ENCODE results near the gene MARK3. TPM values are rescaled to one million over a fixed set of nuclear protein-coding genes. Genes with fewer than 3 reads are reported as not detected.

Gene MARK3
- total RNA-seq, 1 donor, result 96.6 TPM

DNA sequence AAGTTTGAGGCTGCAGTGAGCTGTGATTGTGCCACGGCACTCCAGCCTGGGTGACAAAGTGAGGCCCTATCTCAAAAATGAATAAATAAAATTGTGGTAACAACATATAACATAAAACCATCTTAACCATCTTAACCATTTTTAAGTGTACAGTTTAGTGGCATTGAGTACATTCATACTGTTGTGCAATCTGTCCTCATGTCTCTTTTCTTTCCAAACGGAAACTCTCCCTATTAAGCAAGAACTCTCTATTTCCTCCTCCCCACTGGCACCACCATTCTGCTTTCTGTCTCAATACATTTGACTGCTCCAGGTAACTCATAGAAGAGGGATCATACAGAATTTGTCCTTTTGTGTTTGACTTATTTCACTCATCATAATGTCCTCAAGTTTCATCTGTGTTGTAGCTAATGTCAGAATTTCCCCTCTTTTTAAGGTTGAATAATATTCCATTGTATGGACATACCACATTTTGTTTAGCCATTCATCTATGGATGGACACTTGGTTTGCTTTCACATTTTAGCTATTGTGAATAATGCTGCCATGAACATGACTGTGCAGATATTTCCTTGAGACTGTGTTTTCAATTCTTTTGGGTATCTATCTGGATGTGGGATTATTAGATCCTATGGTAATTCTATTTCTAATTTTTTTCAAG lies 4.4 kb upstream of the MARK3 start:
- Histone ChIP-seq H3K27me3 (ENCODE audit: insufficient read depth, low read length) (no peaks in the 10 kb centered on the region), H3K9me3 (ENCODE audit: low read depth, low read length) (no peaks in the 10 kb centered on the region), H3K4me3 (ENCODE audit: low read length) (no peak overlapping the region), H3K4me1 (ENCODE audit: insufficient read depth, low read length) (peaks cover 59% of the 10 kb centered on the region)

DNA sequence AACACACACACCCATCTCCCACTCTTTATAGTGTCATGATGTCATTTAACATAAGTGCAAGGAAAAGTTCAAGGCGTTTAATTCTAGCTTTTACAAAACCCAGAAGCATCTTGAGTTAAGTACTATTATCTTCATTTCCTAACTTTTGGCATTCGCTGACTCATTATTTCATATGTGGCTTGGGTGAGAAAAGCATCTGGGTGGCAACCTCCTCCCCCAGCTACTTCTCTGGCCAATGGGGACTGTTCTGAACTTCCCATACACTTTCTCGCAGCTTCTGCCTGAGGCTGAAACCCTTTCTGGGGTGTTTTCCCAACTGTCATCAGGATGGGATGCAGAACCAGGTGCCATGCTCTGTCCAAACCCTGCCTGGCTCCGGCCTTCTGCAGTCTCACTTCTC lies 2.8 kb upstream of the MARK3 start:
- H3K9me3 ChIP-seq (ENCODE audit: low read depth, low read length), result no peaks in the 10 kb centered on the region
- H3K27me3 ChIP-seq (ENCODE audit: insufficient read depth, low read length), result no peaks in the 10 kb centered on the region
- no peak overlapping the region for H3K4me3 ChIP-seq (ENCODE audit: low read length)
- H3K4me1 ChIP-seq (ENCODE audit: insufficient read depth, low read length), result peaks cover 73% of the 10 kb centered on the region

DNA sequence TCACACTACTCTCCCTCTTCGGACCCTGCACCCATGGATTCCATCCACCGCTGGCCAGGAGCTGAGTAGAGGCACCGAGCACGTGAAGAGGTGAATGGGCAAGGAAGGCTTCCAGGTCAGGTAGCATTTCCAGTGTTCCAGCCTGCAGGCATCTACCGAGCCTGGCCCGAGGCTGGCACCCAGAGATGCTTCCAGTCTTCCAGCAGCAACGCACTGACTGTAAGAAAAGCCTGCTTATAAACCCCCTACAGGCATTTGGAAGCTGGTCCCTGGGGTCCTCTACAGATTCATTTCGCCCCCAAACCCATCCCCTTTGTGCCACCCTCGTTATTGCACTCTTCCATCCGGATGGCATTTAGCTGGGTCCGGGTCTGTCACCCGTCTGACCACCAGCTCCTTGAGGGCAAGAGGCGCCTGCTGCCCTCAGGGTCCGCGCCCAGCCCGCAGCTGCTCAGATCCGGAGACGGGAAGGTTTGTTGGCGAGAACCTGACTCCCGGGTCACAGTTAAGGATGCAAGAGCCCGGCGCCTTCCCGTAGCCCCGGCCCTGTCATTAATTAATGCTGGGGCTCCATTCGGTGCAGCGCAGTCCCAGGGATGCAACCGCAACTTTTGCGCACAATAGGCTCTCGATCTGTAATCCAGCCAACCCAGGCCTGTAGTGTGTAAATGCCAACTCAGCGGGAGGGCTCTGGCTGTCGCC lies 614 bp upstream of the MARK3 start:
- Histone ChIP-seq H3K4me1 (ENCODE audit: insufficient read depth, low read length) (peaks cover 72% of the 10 kb centered on the region), H3K9me3 (ENCODE audit: low read depth, low read length) (no peaks in the 10 kb centered on the region), H3K27me3 (ENCODE audit: insufficient read depth, low read length) (no peaks in the 10 kb centered on the region), H3K4me3 (ENCODE audit: low read length) (peak overlapping the region; percentile 97)

DNA sequence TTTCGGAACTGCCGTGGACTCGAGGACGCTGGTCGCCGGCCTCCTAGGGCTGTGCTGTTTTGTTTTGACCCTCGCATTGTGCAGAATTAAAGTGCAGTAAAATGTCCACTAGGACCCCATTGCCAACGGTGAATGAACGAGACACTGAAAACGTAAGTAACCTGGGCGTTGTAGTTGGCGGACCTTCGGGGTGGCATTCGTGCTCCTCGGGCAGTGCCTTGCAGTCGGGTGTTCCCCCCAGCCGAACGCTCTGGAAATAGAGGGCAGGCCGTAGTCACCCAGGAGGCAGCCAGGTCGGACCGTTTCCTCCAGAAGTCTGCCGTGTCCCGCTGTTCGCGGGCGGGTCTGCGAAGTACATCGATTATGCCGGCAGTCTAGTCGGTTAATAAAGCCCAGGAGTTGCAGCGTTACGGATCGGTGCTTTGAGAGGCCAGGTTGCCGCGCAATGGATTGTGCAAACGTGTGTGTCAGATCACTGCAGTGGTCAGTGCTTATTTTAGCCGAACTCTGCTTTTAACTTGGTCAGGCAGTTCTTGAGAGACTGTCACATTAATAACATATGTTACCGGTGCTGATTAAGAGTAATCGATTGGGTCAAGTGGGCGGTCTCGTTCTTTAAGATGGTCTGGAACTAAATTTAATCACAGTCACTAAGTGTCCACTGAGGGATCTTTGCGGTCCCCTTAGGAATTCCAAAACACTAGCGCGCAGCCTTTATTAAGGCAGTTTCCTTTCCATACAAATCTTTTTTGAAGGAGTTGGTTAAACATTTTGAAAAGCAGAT lies 906 bp downstream of the MARK3 start:
- H3K9me3 ChIP-seq (ENCODE audit: low read depth, low read length), result no peaks in the 10 kb centered on the region
- H3K4me3 ChIP-seq (ENCODE audit: low read length), result peak overlapping the region; percentile 97
- H3K4me1 ChIP-seq (ENCODE audit: insufficient read depth, low read length), result peaks cover 65% of the 10 kb centered on the region
- no peaks in the 10 kb centered on the region for H3K27me3 ChIP-seq (ENCODE audit: insufficient read depth, low read length)

DNA sequence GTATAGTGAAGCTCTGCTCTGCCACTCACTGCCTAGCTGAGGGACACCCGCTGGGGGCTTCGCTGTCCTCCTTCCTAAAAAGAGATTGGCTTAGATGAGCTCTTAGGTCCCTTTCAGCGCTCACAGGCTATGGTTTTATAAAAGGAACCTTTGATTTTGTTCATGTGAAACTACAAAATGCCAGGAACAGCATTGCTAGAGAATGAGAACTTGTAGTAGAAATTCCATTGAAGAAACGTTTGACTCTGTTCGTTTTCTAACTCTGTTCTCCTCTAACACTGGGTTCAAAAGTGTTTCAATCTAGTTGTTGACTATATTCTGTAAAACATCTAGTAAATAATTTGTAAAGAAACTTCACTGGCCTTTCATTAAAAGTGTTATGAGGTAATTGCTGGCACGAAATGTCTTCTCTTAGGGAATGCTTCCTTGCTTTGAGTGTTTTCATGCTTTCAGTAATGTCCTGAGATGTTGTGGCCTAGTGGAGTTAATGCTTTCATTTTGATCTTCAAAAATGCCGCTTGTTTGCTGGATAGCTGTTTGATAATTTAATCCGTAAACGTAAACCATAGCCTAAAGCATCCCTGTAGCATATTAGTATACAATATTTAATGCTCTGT lies 1.6 kb downstream of the MARK3 start:
- Histone ChIP-seq H3K4me1 (ENCODE audit: insufficient read depth, low read length) (peaks cover 65% of the 10 kb centered on the region), H3K4me3 (ENCODE audit: low read length) (peak overlapping the region; percentile 97), H3K9me3 (ENCODE audit: low read depth, low read length) (no peaks in the 10 kb centered on the region), H3K27me3 (ENCODE audit: insufficient read depth, low read length) (no peaks in the 10 kb centered on the region)

DNA sequence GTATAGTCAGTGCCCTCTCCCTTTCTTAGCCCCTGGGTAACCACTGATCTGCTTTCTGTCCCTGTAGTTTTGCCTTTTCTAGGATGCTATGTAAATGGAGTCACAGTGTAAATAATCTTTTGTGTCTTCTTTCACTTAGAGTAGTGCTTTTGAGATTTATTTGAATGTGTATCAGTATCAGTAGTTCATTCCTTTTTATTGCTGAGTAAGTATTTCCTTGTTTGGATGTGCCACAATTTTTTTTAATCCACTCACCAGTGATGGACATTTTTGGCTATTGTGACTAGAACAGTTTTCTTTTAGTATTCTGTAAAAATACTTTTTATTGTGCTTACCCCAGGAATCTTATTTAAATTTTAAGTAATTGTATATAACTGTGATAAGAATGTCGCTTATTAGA lies 3.4 kb downstream of the MARK3 start:
- Histone ChIP-seq H3K4me1 (ENCODE audit: insufficient read depth, low read length) (peaks cover 65% of the 10 kb centered on the region), H3K9me3 (ENCODE audit: low read depth, low read length) (no peaks in the 10 kb centered on the region), H3K4me3 (ENCODE audit: low read length) (no peak overlapping the region), H3K27me3 (ENCODE audit: insufficient read depth, low read length) (no peaks in the 10 kb centered on the region)

DNA sequence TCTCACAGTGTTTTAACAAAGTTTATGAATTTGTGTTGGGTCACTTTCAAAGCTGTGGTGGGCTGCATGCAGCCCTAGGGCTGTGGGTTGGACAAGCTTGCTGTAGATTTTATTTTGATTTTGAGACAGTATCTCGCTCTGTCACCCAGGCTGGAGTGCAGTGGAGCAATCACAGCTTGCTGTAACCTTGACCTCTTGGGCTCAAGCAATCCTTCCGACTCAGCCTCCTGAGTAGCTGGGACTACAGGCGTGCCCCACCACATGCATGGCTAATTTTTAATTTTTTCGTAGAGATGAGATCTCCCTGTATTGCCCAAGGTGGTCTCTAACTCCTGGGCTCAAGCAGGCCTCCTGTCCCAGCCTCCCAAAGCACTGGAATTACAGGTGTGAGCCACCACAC lies 5.4 kb downstream of the MARK3 start:
- Histone ChIP-seq H3K4me3 (ENCODE audit: low read length) (no peak overlapping the region), H3K27me3 (ENCODE audit: insufficient read depth, low read length) (no peaks in the 10 kb centered on the region), H3K9me3 (ENCODE audit: low read depth, low read length) (no peaks in the 10 kb centered on the region), H3K4me1 (ENCODE audit: insufficient read depth, low read length) (peaks cover 75% of the 10 kb centered on the region)

DNA sequence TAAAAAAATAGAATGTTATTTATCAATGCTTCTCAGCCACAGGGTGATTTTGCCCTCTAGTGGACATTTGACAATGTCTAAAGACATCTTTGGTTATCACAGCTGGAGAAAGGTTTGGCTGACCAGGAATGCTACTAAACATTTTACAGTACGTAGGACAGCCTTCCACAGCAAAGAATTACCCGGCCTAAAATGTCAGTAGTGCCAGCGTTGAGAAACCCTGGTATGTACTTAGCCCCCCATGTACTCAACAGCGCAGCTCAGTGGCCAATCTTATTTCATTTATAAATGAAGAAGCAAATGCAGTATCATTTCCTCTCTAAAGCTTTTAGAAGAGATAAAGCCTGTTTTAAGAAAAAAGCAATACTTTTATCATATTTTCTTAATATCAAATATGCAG lies 5.8 kb downstream of the MARK3 start:
- H3K4me3 ChIP-seq (ENCODE audit: low read length), result no peak overlapping the region

DNA sequence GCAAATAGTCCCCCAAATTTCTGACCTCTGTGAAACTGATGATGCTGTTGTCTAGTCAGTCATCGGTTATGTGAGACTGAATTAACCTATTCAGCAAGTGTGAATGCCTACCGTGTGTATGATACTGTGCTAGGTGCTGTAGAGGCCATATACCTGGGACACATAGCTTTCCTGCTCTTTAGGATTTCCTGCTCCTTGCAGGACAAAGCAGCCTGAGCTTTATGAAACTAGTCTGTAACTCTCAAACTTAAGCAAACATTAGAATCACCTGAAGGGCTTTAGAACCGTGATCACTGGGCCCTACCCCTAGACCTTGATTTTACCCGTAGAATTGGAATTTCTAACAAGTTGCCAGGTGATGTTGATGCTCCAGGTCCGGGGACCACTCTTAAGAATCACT lies 6.9 kb downstream of the MARK3 start:
- Histone ChIP-seq H3K27me3 (ENCODE audit: insufficient read depth, low read length) (no peaks in the 10 kb centered on the region), H3K4me3 (ENCODE audit: low read length) (no peak overlapping the region), H3K4me1 (ENCODE audit: insufficient read depth, low read length) (peaks cover 73% of the 10 kb centered on the region), H3K9me3 (ENCODE audit: low read depth, low read length) (no peaks in the 10 kb centered on the region)

More for the DNA sequence above, 5.8 kb downstream of the MARK3 start:
- H3K27me3 ChIP-seq (ENCODE audit: insufficient read depth, low read length), result no peaks in the 10 kb centered on the region
- peaks cover 78% of the 10 kb centered on the region for H3K4me1 ChIP-seq (ENCODE audit: insufficient read depth, low read length)
- H3K9me3 ChIP-seq (ENCODE audit: low read depth, low read length), result no peaks in the 10 kb centered on the region

DNA sequence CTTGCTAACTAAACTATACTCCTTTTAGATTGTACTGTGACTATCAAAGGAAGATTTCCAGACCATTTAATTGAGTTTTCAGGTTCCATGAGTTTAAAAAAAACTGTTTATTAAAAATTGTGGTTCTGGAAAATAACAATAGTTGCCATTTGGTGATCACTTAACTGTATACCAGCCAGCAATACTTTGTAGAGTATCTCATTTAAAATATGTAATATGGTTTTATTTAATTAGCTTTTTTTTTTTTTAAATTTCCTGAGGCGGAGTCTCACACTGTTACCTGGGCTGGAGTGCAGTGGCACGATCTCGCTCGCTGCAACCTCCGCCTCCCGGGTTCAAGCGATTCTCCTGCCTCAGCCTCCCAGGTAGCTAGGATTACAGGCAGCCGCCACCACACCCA lies 7.4 kb downstream of the MARK3 start:
- peaks cover 68% of the 10 kb centered on the region for H3K4me1 ChIP-seq (ENCODE audit: insufficient read depth, low read length)
- H3K4me3 ChIP-seq (ENCODE audit: low read length), result no peak overlapping the region
- no peaks in the 10 kb centered on the region for H3K9me3 ChIP-seq (ENCODE audit: low read depth, low read length)
- H3K27me3 ChIP-seq (ENCODE audit: insufficient read depth, low read length), result no peaks in the 10 kb centered on the region

DNA sequence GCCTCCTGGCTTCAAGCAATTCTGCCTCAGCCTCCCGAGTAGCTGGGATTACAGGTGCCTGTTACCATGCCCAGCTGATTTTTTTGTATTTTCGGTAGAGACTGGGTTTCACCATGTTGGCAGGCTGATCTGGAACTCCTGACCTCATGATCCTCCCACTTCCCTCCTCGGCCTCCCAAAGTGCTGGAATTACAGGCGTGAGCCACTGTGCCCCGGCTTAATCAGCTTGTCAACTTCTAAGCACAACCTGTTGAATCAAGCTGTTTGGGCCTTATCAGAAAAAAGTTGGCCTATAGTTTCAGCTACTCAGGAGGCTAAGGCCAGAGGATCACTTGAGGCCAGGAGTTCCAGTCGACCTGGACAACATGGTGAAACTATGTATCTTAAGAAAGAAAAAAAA lies 7.9 kb downstream of the MARK3 start:
- H3K4me1 ChIP-seq (ENCODE audit: insufficient read depth, low read length), result peaks cover 65% of the 10 kb centered on the region
- H3K27me3 ChIP-seq (ENCODE audit: insufficient read depth, low read length), result no peaks in the 10 kb centered on the region
- no peak overlapping the region for H3K4me3 ChIP-seq (ENCODE audit: low read length)
- H3K9me3 ChIP-seq (ENCODE audit: low read depth, low read length), result no peaks in the 10 kb centered on the region

DNA sequence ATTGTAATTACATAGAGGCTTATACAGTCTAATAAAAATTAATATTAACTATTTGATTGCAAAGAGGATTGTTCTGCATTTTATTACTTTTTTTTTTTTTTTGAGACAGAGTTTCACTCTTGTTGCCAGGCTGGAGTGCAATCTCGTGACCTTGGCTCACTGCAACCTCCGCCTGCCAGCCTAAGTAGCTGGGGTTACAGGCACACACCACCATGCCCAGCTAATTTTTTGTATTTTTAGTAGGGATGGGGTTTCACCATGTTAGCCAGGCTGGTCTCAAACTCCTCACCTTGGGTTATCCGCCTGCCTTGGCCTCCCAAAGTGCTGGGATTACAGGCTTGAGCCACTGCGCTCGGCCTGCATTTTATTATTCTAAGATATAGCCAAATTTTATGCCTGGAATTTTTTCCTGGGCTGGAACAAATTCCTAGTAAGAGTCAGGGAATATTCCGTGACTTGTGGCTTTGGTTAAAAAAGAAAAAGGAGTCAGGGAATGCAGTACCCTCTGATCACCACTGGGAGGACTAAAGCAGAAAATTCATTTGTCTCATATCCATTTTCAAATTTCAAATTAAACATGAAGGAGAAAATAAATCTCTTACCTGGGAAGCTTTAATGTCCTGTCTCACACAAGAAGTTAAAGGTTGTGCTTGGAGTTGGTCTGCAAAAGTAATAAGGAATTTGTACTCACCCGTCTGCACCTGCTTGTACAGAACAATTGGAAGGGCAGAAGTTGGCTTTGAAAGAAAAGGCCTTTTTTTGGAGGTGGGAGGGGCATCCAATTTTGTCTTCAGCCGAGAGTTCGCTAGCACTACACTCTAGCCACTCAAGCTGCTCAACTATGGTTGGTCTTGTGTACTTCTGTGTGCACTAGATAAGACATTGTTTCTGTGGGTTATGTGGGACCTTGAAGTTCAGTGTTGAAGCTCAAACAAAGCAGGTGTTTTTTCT lies 8.7 kb downstream of the MARK3 start:
- no peak overlapping the region for H3K4me3 ChIP-seq (ENCODE audit: low read length)
- peaks cover 65% of the 10 kb centered on the region for H3K4me1 ChIP-seq (ENCODE audit: insufficient read depth, low read length)
- no peaks in the 10 kb centered on the region for H3K9me3 ChIP-seq (ENCODE audit: low read depth, low read length)
- no peaks in the 10 kb centered on the region for H3K27me3 ChIP-seq (ENCODE audit: insufficient read depth, low read length)

DNA sequence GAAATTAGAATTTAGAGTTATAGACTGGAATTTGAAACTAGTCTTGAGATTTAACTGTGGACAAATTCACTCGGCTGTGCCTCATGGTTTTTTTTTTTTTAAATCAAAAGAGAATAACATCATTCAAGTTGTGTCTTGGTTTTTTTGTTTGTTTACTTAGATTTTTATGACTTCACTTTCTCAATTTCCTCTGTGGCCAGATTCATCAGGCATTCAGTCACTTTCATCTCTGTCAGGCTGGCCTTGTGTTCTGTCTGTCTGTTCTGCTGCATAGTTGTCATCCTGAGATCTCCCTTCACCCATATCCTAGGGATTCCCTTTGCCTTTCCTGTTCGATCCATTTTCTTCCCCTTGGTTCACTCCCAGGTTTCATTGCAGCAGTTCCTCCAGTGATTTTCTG lies 10.0 kb downstream of the MARK3 start:
- Histone ChIP-seq H3K27me3 (ENCODE audit: insufficient read depth, low read length) (no peaks in the 10 kb centered on the region), H3K4me1 (ENCODE audit: insufficient read depth, low read length) (peaks cover 76% of the 10 kb centered on the region), H3K4me3 (ENCODE audit: low read length) (no peak overlapping the region), H3K9me3 (ENCODE audit: low read depth, low read length) (no peaks in the 10 kb centered on the region)

DNA sequence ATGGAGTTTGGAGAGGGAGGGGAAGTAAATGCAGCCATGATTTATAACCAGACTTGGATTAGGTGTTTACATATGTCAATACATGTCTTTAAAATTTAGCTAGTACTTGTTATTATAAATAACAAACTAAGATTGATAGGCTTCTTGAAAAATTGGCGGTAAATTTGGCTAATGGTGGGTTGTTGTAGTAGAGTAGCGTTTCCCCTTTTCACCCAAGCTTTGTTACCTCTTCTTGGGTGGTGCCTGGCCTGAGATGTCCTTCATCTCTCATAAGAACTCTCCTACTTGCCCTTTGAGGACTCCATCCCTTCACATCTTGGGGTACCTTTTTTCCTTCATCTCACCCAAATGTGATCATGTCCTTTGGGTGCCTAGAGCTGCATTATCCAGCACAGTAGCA lies 11.2 kb downstream of the MARK3 start:
- no peak overlapping the region for H3K4me3 ChIP-seq (ENCODE audit: low read length)
- no peaks in the 10 kb centered on the region for H3K27me3 ChIP-seq (ENCODE audit: insufficient read depth, low read length)
- peaks cover 78% of the 10 kb centered on the region for H3K4me1 ChIP-seq (ENCODE audit: insufficient read depth, low read length)
- no peaks in the 10 kb centered on the region for H3K9me3 ChIP-seq (ENCODE audit: low read depth, low read length)

Measured in mononuclear cell (primary cell).